Fibroblast of the aortic adventitia (primary cell): ENCODE data around the gene CTDP1. TPM values are rescaled to one million over a fixed set of nuclear protein-coding genes. Genes with fewer than 3 reads are reported as not detected.
A peak's percentile ranks its signal among the peaks of the same experiment; 100 is the strongest.

Source experiments
- DNase-seq: peaks from one replicate; pipeline ENCODE4 v3.0.0-alpha.2; 2010; ENCODE audit warnings: low read depth
- H3K4me3 ChIP-seq: 2 replicates; pipeline ENCODE4 v1.5.1; 2011; ENCODE audit warnings: low read depth, mild to moderate bottlenecking, control low read depth, low read length, moderate library complexity
- total RNA-seq: library from RNA; depleted of rRNA; stranded (reverse); fragments of >200 nt; gene quantifications from 2 replicates; pipeline ENCODE4 v1.2.3, GENCODE V29; 2012; ENCODE audit warnings: low replicate concordance
- TF ChIP-seq, protein P1 (sequence below): IDR thresholded peaks from 2 replicates; pipeline ENCODE4 v1.5.1; 2011; ENCODE audit warnings: mild to moderate bottlenecking, low read length, control low read depth, inconsistent platforms; ENCODE audit not compliant: insufficient read depth

Gene CTDP1
- total RNA-seq, 1 donor = 14.1 TPM

DNA sequence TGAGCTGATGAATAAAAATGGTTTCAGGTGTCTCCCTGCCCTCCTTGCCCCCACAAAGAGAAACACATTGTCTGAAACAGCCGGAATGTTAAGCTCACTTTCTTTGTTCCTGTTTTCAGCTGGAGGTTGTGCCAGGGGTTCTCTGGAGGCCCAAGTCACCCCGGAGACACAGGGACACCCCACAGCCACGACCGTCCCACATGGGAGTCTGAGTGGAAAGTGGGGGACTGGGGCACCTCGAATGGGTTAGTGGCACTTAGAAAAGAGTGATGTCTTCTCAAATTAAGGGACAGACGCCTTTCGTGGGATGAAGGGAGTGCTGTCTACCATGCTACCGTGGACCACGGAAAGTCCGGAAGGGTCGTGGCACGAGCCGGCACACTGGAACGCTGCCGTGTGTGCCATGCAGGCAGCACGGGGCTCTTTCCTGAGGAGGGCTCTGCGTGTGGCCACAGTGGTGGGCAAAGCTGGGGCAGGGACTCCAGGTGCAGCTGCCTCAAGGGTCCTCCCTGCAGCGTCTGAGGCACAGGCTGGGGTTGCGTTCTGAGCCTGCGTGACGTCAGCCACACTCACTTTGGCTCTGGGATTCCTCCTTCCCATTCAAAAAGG, 39.4 kb upstream of the CTDP1 start:
- TF ChIP-seq, protein P1, sequence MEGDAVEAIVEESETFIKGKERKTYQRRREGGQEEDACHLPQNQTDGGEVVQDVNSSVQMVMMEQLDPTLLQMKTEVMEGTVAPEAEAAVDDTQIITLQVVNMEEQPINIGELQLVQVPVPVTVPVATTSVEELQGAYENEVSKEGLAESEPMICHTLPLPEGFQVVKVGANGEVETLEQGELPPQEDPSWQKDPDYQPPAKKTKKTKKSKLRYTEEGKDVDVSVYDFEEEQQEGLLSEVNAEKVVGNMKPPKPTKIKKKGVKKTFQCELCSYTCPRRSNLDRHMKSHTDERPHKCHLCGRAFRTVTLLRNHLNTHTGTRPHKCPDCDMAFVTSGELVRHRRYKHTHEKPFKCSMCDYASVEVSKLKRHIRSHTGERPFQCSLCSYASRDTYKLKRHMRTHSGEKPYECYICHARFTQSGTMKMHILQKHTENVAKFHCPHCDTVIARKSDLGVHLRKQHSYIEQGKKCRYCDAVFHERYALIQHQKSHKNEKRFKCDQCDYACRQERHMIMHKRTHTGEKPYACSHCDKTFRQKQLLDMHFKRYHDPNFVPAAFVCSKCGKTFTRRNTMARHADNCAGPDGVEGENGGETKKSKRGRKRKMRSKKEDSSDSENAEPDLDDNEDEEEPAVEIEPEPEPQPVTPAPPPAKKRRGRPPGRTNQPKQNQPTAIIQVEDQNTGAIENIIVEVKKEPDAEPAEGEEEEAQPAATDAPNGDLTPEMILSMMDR = no peak
- no peak for DNase-seq
- H3K4me3 ChIP-seq = no peak overlapping the region

DNA sequence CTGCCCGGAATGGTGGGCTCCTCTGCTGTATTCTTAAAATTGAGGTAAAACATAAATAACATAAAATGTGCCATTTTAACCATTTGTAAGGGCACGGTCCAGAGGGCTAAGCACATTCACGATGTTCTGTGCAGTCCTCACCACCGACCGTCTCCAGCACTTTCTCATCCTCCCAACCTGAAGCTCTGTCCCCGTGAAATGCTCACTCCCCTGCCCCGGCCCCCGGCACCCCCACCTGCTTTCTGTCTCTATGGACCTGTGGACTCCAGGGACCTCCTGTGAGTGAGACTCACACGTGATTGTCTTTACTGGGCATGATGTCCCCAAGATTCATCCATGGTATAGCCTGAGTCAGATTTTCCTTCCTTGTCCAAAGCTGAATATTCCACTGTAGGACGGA, 38.7 kb upstream of the CTDP1 start:
- TF ChIP-seq, protein P1 = no peak
- no peak for DNase-seq

DNA sequence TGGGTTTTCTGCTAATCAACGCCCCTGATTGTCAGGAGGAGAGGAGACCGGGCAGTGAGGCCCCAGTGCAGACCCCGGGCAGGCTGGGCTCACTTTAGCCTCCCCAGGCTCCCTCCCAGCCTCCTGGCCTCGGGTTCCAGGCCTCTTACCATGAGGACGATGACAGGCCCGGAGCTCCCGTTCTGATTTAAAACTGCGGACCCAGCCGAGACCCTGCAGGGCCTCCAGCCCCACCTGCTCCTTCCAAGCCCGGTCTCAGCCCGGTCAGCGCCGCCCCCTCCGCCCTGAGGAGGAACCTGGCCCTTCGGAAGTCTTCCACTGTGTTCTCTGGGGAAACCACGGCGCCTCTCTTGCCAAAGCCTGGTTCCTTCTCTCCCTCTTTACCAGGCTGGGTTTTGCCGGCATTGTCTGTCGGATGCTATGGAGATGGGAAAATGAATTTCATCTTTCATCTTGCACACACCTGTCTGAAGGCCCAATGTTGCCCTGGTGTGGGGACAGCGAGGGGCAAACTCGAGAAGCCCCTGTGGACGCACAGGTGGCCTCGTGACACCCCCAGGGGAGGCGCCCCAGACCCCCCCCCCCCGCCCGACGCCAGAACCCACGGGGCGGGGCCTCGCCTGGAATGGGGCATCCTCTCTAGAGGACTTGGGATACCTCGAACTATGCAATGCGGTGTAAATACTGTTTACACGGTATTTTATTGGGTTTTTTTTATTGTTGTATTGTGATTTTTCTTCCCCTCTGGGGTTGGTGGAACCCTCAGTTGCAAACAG, 37.7 kb upstream of the CTDP1 start:
- no peak for DNase-seq
- TF ChIP-seq, protein P1 = no peak
- H3K4me3 ChIP-seq = no peak overlapping the region

More for the DNA sequence above, 38.7 kb upstream of the CTDP1 start:
- H3K4me3 ChIP-seq = no peak overlapping the region

DNA sequence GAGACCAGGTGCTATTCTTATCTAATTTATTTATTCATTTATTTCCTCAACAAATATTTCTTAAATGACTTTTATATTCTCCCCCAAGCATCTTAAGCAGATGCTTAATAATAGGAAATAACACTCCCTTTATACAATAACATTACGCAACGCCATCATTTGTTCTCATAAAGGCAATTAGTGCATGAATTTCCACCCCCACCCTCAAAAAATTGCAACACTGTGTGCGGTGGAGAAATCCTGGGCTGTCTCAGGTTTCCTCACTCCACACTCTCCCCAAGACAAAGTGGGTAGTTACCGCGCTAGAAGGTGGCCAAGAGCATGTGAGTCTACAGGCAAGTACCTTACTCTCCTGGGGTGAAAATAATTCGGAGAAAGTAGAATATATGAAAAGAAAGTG, 37.0 kb upstream of the CTDP1 start:
- no peak overlapping the region for H3K4me3 ChIP-seq
- DNase-seq = peak; percentile 5
- TF ChIP-seq, protein P1 = no peak

DNA sequence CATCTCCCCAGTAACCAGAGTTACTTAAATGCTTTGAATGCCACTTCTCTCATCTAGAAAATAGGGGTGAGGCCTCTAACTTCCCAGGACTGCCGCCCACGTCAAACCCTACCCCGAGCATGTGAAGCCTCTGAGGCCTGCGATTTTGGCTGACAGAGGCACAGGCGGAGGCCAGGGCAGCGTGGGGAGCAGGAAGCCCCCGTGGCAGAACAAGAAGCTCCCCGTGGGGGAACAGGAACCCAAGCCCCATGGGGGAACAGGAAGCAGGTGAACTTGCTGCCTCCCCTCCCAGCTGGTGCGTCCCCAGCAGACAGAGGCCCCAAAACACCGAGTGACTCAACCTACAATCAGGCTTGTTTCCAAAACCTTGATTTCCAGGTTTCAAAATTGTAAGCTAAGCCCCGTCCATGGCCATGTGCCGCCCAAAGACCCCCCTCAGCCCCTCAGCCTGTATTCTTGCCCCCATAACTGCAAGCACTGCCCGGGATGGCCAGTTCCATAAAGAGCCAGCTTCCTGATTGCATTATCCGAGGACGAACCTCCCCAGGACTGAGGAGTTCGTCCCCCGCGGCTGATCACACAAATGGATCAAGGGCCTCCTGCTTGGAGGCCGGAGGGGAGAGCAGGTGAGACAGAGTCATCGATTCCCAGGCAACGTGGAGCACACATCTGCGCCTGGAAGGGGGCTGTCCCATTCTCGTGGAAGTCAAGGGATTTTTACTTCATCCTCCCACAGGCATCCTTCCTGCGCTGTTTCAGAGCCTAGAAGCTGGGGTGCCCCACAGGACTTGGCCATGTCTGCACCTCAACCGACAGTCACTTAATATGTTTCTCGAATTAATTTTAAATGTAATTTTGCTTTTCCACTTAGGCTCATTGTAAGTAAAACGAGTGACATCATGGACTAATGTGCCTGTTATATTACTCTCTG, 36.3 kb upstream of the CTDP1 start:
- H3K4me3 ChIP-seq = no peak overlapping the region
- DNase-seq = no peak
- TF ChIP-seq, protein P1 = no peak

DNA sequence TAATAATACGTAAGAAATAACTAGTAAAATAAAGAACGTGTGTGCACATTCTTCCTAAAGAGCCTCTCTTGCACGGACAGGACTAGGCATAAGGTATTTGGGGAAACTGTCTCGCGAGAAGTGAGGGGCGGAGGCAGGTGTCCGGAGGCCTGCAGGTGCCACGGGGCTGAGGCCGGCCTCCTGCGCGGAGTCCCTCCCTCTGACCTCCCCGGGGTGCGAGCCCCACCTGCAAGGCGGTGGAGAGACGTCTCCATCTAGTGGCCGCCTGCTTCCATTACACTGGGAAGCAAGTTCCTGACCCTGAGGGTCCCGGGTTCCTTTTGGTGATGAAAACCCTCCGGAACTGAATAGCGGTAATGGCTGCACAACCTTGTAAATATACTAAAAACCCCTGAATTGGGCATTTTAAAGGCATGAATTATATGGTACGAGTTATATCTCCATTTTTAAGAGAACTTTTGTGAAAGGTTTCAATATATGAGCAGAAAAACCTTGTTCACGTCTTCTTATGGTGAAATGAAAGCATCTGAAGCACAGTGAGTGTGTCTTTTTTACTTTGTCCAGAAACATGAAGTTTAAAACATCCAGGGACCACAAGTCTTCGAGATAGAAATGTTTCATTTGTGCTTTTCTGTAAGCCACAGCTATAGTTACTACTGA, 35.5 kb upstream of the CTDP1 start:
- TF ChIP-seq, protein P1 = peak; percentile 96
- no peak overlapping the region for H3K4me3 ChIP-seq
- DNase-seq = peak; percentile 58
